ENCODE measurements around the gene SALL2. TPM values are rescaled to one million over a fixed set of nuclear protein-coding genes. Genes with fewer than 3 reads are reported as not detected.

Gene SALL2
- total and polyA plus RNA-seq, 2 of the 8 experiments (the other 6 are each of a cell fraction or from before 2014, with no cell fraction given) = 310 to 360 TPM

DNA sequence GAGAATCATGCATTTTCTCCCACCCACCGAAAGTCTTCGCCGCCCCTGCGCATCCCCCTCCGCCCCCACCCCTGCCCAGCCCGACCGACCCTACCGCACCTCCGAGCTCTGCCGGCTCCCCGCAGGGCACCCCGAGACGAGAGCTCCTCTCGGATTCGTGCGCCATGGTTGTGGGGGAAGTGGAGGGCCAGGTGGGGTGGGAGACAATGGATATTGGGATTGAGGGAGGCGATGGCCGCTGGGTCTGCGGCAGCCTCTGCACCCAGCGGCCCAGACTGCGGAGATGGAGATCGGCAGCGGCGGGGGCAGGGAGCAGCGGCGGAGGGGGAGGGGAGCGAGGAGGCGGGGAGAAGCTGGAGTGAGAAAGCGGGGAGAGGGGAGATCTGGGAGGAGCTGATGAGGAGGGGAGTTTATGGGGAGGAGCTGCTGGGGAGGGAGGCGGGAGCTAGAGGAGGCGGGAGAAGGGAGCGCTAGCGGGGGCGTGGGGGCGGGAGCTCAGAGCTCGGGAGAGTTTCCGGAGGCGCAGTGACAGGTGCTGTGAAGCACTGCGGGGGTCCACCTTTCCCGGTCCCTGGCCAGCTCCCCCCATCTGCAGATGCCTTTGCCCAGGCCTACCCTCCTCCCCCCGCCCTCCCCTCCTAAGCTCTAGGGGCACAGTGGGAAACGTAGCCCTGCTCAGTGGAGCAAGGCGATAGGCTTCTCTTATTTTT lies at the start of gene SALL2 (continued):
- TF ChIP-seq, protein P1, sequence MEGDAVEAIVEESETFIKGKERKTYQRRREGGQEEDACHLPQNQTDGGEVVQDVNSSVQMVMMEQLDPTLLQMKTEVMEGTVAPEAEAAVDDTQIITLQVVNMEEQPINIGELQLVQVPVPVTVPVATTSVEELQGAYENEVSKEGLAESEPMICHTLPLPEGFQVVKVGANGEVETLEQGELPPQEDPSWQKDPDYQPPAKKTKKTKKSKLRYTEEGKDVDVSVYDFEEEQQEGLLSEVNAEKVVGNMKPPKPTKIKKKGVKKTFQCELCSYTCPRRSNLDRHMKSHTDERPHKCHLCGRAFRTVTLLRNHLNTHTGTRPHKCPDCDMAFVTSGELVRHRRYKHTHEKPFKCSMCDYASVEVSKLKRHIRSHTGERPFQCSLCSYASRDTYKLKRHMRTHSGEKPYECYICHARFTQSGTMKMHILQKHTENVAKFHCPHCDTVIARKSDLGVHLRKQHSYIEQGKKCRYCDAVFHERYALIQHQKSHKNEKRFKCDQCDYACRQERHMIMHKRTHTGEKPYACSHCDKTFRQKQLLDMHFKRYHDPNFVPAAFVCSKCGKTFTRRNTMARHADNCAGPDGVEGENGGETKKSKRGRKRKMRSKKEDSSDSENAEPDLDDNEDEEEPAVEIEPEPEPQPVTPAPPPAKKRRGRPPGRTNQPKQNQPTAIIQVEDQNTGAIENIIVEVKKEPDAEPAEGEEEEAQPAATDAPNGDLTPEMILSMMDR (IDR thresholded peaks at IDR 0.05; ENCODE audit: control extremely low read depth in 1 of 3, insufficient read depth in 1 of 3, low read depth in 1 of 3, low read length in 3 of 3) = no peak
- TF ChIP-seq ASH2L (IDR thresholded peaks at IDR 0.05; ENCODE audit: low read length) = peak; percentile 71
- TF ChIP-seq HDAC2 (IDR thresholded peaks at IDR 0.05; ENCODE audit: borderline replicate concordance in 1 of 2, low read depth in 2 of 2, low read length in 2 of 2) = no peak
- TF ChIP-seq CTBP2 (IDR thresholded peaks at IDR 0.05; ENCODE audit: borderline replicate concordance, insufficient read depth, insufficient read length, low read length) = peak; percentile 95
- no peak for TF ChIP-seq SP4 (IDR thresholded peaks at IDR 0.05; ENCODE audit: low read length)
- TF ChIP-seq CEBPB (IDR thresholded peaks at IDR 0.05; ENCODE audit: low read depth, low read length) = no peak
- TF ChIP-seq SRF (IDR thresholded peaks at IDR 0.05; ENCODE audit: low read depth, low read length) = no peak
- TF ChIP-seq, protein P2, sequence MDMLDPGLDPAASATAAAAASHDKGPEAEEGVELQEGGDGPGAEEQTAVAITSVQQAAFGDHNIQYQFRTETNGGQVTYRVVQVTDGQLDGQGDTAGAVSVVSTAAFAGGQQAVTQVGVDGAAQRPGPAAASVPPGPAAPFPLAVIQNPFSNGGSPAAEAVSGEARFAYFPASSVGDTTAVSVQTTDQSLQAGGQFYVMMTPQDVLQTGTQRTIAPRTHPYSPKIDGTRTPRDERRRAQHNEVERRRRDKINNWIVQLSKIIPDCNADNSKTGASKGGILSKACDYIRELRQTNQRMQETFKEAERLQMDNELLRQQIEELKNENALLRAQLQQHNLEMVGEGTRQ (IDR thresholded peaks at IDR 0.05; ENCODE audit: low read length) = no peak
- peak; percentile 100 for TF ChIP-seq EGR1 (IDR thresholded peaks at IDR 0.05; ENCODE audit: borderline replicate concordance, low read depth, low read length)
- TF ChIP-seq, protein P3, sequence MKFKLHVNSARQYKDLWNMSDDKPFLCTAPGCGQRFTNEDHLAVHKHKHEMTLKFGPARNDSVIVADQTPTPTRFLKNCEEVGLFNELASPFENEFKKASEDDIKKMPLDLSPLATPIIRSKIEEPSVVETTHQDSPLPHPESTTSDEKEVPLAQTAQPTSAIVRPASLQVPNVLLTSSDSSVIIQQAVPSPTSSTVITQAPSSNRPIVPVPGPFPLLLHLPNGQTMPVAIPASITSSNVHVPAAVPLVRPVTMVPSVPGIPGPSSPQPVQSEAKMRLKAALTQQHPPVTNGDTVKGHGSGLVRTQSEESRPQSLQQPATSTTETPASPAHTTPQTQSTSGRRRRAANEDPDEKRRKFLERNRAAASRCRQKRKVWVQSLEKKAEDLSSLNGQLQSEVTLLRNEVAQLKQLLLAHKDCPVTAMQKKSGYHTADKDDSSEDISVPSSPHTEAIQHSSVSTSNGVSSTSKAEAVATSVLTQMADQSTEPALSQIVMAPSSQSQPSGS (IDR thresholded peaks at IDR 0.05; ENCODE audit: low read length) = no peak
- TF ChIP-seq NANOG (IDR thresholded peaks at IDR 0.05; ENCODE audit: insufficient read depth, low read depth, low read length, poor library complexity, severe bottlenecking) = no peak
- no peak for TF ChIP-seq RNF2 (IDR thresholded peaks at IDR 0.05; ENCODE audit: borderline replicate concordance, low read depth, low read length, missing control alignments, poor library complexity, severe bottlenecking)
- no peak for TF ChIP-seq EZH2 (IDR thresholded peaks at IDR 0.05; ENCODE audit: low read depth, low read length, severe bottlenecking)
- no peak for TF ChIP-seq SAP30 (IDR thresholded peaks at IDR 0.05; ENCODE audit: insufficient read depth, insufficient replicate concordance, low read length)
- TF ChIP-seq POLR2A (IDR thresholded peaks at IDR 0.05; ENCODE audit: control extremely low read depth in 1 of 2, low read depth in 2 of 2, low read length in 2 of 2) = peak; percentile 36 to 85
- TF ChIP-seq CREB1 (IDR thresholded peaks at IDR 0.05) = 0 out of 2 replicates have a peak, but pooled peaks have one; percentile 41
- TF ChIP-seq RXRA (IDR thresholded peaks at IDR 0.05; ENCODE audit: insufficient read depth, low read depth, low read length) = no peak
